Body of pancreas (tissue), 4 donors: ENCODE data around the gene S1PR1.

ENCODE experiments used
- POLR2A ChIP-seq, 3 donors: fragments of 450-650 bp; IDR thresholded peaks; one replicate each; pipeline ENCODE4 v1.6.1; 2016; ENCODE audit warnings: antibody characterized with exemption in 3 of 3, mild to moderate bottlenecking in 2 of 3
- TF ChIP-seq, protein P1 (sequence below), 7 experiments: fragments of 450-650 bp in 4 of 7; fragments of 200-600 bp in 3 of 7; sonication (generic) in 3 of 7; IDR thresholded peaks; one replicate each; pipeline ENCODE4 v1.5.1; 2016 to 2019; ENCODE audit warnings: antibody characterized with exemption in 7 of 7

DNA sequence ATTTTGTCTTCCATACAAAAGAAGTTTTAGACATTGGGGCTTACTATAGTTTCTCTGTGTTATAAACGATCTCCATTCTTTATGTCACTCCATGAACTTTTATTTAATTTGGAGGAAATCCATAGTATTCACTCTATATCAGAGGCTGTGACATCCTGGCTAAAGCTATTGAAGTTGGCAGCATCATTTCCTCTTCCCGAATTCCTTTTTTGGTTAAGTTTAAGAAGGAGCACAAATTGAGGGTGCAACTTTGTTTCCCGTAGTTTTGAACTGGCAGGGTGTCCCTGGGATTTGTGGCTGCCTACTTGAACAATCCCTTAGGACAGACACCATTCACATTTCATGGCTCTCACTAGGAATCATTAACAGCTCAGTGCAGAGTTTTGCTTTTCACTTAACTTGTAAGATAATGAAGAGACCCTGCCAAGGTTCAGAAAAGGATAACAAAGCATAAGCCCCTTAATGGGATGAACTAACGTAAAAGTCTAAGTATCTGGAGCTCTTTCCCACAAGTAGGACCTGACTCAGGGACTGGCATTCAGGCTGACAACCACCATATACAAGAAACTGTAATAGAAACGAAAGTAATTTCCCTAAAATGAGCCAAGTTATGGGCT is 13.9 kb downstream of the S1PR1 start:
- TF ChIP-seq POLR2A (IDR thresholded peaks at IDR 0.05) = no peak
- TF ChIP-seq, protein P1, sequence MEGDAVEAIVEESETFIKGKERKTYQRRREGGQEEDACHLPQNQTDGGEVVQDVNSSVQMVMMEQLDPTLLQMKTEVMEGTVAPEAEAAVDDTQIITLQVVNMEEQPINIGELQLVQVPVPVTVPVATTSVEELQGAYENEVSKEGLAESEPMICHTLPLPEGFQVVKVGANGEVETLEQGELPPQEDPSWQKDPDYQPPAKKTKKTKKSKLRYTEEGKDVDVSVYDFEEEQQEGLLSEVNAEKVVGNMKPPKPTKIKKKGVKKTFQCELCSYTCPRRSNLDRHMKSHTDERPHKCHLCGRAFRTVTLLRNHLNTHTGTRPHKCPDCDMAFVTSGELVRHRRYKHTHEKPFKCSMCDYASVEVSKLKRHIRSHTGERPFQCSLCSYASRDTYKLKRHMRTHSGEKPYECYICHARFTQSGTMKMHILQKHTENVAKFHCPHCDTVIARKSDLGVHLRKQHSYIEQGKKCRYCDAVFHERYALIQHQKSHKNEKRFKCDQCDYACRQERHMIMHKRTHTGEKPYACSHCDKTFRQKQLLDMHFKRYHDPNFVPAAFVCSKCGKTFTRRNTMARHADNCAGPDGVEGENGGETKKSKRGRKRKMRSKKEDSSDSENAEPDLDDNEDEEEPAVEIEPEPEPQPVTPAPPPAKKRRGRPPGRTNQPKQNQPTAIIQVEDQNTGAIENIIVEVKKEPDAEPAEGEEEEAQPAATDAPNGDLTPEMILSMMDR (IDR thresholded peaks at IDR 0.05) = no peak
